GM18498 (cell line): Measurements from ENCODE around the gene CCL1.

Experiments used
- ATAC-seq: cut with Tn5 transposase; IDR thresholded peaks from one replicate; pipeline ENCODE4 v1.9.1; 2021; ENCODE audit warnings: mild to moderate bottlenecking, moderate library complexity; ENCODE audit not compliant: unreplicated experiment

The CCL1 gene

DNA sequence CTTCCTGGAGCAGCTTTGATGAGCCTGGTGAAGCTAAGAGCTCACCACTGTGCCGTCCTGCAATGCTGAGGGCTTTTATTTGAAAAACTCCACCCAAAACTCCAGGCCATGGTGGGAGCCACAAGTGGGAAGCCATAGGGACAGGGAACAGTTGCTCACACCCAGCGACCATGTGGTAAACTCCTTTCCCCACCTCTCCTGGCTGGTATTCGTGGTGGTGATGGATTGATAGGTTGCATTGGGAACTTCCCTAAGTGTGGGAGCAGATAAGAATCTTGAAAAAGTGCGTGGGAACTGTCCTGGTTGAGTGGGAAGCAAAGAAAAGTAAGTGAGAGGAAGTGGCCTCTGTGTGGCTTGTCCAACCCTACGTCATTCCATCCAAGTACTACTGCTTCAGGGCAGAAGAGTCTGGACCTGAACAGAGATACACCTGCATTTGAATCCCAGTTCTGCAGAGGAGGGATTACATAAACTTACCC is at the start of gene CCL1:
CCL1 (minus strand) TSS at position 51 of the 479 bp plus-strand sequence. CDS start 72 bp downstream, outside the sequence.
- no peak for ATAC-seq

DNA sequence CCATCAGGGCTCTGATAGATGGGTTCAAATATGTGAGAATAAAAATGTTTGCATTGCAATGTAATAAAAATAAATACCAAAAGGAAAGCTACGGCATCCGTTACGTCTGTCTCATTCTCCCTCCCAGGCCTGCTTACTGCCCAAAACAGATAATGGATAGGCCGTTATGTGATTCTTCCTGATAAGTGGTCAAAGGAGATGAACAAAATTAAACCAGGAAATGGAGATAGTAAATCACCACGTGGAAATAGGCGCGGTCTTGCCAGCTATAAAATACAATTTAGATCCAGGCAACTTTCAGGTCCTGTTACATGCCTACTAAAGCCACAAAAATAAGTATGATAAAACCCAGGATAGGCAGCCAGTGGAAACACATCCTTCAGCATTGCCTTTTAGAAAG is 49.5 kb upstream of the CCL1 start:
- no peak for ATAC-seq

DNA sequence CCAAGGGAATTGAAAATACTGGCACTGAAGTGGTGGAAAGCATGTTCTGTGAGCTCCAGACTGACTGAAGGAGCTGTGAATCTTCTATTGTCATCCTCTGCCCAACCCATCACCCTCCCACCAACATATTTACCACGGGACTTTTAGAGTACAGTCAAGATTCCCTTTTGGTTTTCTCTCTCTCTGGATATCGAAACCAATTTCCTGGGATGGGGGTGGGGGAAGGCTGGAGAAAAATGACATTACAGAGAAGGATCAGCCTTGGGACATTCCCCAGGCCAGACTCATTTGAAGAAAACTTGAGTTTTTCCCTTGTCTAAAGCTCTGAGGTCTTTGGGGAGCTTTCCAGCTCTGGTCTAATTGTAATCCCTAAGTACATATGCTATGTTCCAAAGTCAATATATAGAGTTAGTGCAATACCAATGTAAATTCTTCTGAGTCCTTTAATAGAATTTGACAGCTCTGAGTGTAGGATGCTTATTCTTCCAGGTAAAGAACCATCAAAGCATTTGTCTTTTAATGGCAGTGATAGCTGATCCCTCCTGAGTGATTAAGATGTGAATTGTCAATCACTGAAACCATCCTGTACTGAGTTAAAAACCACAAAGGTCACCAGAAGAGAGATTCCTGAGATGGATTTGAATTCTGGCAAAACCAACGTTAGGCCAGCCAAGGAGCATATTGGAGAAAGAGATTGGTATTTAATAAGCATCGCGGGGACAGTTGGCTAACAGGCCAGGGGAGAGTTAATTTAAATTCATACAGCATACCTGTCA is 48.8 kb upstream of the CCL1 start:
- ATAC-seq: no peak

DNA sequence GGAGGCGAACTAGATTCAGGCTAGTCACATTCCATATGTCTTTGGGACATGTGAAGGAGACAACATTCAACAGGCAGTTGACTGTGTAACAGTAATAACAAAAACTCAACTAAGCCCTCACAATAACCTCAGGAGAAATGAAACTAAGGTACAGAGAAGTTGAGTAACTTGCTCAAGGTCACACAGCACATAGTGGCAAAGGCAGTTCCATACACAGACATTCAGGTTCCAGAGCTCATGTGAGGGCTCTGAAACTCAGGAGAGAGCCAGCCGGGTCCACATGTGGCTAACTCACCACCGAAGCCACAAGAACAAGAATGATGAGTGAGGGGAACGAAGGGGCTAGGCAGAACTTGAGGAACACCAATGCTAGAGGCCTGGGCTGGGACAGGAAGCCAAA is 46.3 kb upstream of the CCL1 start:
- ATAC-seq: no peak

DNA sequence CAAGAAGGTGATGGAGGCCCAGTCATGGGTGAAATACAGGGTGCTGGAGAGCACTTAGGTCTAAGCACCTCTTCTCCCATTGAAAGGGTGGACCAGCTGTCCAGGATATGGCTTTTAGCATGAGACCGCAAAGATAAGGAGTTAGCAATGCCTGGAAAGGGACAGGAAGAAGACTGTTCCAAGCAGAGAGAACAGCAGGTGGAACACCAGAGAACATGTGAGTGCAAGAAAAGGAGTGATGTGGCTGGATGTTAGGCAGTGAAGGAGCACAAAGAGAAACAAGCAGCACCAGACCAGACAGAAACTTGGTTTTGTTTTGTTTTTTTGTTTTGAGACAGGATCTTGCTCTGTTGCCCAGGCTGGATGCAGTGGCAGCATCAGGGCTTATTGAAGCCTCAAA is 45.4 kb upstream of the CCL1 start:
- no peak for ATAC-seq

- ATAC-seq: no peak
Measured at GRCh38 chr17:34406226-34406625, 43.2 kb upstream of the CCL1 start.

- no peak for ATAC-seq
Measured at GRCh38 chr17:34403006-34403405, 40.0 kb upstream of the CCL1 start.

DNA sequence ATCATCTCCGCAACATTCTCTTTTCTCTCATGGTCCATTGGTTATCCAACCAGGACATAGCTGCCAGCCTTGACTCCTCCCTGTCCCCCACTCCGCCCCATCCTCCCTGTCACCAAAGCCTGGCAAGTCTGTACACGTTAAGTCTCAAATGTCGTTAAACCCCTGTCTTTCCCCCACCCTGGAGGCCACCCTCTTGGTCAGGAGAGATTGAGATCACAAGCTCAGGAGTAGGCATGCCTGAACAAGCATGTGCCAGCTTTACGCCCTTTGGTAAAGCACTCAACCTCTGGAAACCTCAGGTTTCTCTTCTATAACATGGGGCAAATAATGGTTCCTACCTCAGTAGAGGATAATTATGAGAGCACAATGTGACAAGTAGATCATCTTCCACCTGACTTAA is 38.1 kb upstream of the CCL1 start:
- no peak for ATAC-seq

DNA sequence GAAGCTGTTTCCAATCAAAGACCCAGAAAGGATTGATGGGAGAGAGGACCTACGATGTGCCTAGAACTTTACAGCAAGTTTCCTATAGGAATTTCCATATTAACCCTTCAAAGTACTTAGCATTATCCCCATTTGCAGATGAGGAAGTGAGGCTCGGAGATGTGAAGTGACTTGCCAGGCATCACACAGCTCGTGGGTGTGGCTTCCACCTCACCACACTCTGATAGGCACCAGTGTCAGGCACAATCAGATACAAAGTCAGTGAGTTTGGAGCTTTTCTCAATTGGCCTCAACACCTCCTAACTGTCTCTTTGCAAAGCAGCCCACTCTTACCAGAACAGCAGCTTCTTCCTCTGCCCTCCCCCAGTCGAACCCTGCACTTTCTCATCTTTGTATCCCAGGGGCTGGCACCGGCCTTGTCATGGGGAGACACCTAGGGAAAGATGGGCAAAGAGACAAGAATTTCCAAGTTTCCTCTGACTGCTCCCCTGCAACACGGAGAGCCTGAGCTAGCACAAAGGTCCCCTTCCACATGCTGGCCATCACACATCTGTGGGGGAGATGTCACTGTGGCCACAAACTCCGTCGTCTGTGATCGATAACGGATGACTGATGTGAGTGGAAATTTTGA is 37.4 kb upstream of the CCL1 start:
- no peak for ATAC-seq

DNA sequence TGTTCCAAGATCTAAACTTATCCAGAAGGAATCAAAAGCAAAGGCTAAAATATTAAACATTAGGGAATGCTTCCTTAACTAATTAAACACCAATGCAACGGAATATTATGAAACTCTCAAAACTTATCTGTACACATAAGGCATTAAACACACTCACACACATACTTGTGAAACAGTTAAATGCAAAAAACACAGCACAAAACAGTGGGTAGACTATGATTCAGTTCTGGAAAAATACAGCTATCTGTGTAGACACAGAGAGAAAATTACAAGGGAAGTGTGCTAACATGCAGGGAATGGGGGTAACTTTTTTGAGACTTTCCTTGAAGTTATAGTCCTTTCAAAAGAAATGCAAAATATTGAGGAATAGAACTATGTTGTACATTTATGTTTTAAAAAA is 36.7 kb upstream of the CCL1 start:
- no peak for ATAC-seq

DNA sequence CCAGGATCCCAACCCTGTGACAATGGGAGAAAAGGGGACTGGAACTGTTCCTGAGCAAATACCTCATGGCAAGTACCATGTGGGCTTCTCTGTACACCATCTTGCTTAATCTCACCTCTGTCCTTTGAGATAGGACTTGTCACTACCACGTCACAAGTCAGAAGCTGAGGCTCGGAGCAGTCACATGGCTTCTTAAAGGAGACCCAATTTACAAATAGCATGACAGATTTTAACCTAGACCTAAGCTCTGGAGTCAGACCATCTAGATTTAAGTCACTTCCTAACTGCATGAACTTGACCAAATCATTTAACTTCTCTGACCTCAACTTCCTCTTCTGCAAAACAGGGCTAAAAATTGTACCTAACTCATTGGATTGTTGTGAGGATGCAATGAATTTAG is 36.0 kb upstream of the CCL1 start:
- no peak for ATAC-seq

DNA sequence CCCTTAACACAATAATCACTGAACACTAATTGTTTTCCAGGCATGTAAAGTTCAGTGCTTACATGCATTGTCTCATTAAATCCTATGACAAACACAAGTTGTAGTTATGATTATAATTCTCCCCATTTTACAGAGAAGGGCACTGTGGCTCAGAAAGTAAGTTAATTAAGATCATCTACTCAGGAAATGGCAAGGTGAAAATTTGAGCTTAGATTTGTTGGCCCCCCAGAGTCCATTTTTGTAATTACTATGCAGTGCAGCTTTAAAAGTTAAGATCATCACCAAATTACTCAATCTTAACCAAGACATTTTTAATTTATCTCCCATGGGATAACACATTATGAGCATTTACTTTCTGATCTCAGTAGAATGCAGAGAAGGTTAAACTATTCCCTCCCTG is 34.2 kb upstream of the CCL1 start:
- no peak for ATAC-seq

- no peak for ATAC-seq
Measured at GRCh38 chr17:34393401-34393800, 30.4 kb upstream of the CCL1 start.

DNA sequence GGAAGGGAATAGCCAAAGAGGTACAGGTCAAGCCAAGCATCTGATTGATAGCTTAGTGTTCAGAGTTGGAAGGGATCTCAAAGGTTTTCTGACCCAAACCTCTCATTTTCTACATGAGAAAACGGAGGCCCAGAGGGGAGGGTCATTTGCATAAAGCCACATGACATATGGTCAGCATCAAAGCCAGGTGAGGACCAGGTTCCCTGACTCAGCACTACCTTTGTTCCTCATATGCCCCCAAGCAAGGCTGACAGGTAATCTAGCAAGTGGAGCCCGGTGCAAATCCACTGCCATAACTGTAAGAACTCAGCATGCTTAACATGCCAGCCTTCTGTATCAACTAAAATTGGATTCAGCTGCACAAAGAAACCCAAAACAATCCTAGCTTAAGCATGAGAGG is 28.2 kb upstream of the CCL1 start:
- no peak for ATAC-seq

DNA sequence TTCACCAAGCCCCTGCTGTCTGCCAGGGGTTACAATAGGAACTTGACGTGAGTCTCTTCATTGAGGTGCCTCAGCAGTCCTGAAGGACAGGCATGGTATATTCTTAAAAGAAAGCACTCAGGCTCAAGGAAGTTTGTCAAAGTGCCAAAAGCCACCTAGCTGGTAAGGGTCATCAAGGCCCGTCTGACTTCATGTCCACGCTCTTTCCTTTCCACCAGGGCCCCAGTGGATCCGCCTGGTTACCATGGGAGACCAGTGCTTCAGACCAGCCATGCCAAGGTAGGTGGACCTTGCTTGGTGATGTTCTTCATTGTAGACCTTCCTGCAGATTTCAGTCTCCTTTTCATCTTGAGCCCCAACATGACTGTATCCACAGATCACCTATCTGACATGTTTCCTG is 27.6 kb upstream of the CCL1 start:
- ATAC-seq: no peak

DNA sequence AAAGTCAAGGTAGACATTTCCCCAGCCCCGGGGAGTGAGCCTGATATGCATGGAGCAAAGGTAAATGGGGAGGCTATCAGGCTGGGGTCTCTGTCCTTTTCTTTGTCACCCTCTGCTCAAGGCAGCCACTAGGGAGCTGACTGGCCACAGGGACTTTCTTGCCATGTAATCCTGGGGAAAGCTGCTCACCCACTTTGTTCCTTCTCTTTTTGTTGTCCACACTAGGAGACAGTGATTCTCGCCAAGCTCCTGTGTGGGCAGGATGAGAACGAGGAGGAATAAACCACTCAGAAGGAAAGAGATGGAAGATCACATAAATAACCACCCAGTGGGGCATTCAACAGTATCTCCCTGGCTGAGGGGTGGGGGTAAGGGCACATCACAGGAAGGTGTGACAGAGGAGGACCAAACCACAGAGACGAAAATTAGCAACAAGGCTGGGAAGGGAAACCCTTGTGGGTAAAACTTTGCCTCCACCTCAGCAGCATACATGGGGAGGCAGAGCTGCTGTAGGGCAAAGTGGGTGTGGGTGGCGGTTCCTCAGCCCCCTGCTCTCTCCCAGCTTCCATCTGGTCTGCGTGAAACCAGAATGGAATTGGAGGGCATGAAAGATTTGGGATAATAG is 26.2 kb upstream of the CCL1 start:
- ATAC-seq: no peak

- no peak for ATAC-seq
Measured at GRCh38 chr17:34387566-34387965, 24.5 kb upstream of the CCL1 start.

GRCh38 chr17:34386697-34387550 is 23.9 kb upstream of the CCL1 start:
- ATAC-seq: no peak

GRCh38 chr17:34386343-34386696 is 23.3 kb upstream of the CCL1 start:
- no peak for ATAC-seq

- ATAC-seq: no peak
Measured at GRCh38 chr17:34384822-34385605, 22.0 kb upstream of the CCL1 start.
